Osteocyte (in vitro differentiated cells): ENCODE results near the gene MGLL. TPM values are rescaled to one million over a fixed set of nuclear protein-coding genes. Genes with fewer than 3 reads are reported as not detected.

ENCODE experiments used
- DNase-seq: peaks from one replicate; pipeline ENCODE4 v3.0.0; 2021; ENCODE audit warnings: mixed read lengths; ENCODE audit not compliant: unreplicated experiment; ENCODE audit errors: extremely low spot score
- H3K27ac Mint-ChIP-seq: one replicate; pipeline ENCODE4 v1.8.0; 2021; ENCODE audit warnings: mild to moderate bottlenecking, mixed read lengths; ENCODE audit not compliant: unreplicated experiment
- H3K27me3 Mint-ChIP-seq: one replicate; pipeline ENCODE4 v1.8.0; 2021; ENCODE audit warnings: mixed read lengths; ENCODE audit not compliant: unreplicated experiment
- H3K36me3 Mint-ChIP-seq: one replicate; pipeline ENCODE4 v1.8.0; 2021; ENCODE audit warnings: mixed read lengths; ENCODE audit not compliant: unreplicated experiment
- H3K4me1 Mint-ChIP-seq: one replicate; pipeline ENCODE4 v1.8.0; 2021; ENCODE audit warnings: mixed read lengths; ENCODE audit not compliant: unreplicated experiment
- H3K4me3 Mint-ChIP-seq: one replicate; pipeline ENCODE4 v1.8.0; 2021; ENCODE audit warnings: mild to moderate bottlenecking, moderate library complexity, mixed read lengths; ENCODE audit not compliant: unreplicated experiment
- H3K9me3 Mint-ChIP-seq: one replicate; pipeline ENCODE4 v1.8.0; 2021; ENCODE audit warnings: mixed read lengths; ENCODE audit not compliant: unreplicated experiment
- CTCF ChIP-seq: fragments of 200-600 bp; sonication (generic); IDR thresholded peaks from 2 replicates; pipeline ENCODE4 v1.5.0; 2021; ENCODE audit warnings: antibody characterized with exemption, mild to moderate bottlenecking, moderate library complexity
- total RNA-seq: library from RNA; stranded (reverse); gene quantifications from 2 replicates; pipeline ENCODE4 v1.2.1, GENCODE V29; 2021

MGLL gene
- total RNA-seq, 1 donor from 2014 or later = 112 TPM

- DNase-seq = no peak
- Mint-ChIP-seq H3K27me3 (no peaks in the 10 kb centered on the region), H3K4me3 (no peak overlapping the region), H3K9me3 (no peaks in the 10 kb centered on the region), H3K4me1 (peaks cover 35% of the 10 kb centered on the region), H3K36me3 (peaks cover 21% of the 10 kb centered on the region), H3K27ac (peak overlapping the region; percentile 25)
- no peak for TF ChIP-seq CTCF
Measured at GRCh38 chr3:127728417-127729015, 93.8 kb downstream of the MGLL start.

DNA sequence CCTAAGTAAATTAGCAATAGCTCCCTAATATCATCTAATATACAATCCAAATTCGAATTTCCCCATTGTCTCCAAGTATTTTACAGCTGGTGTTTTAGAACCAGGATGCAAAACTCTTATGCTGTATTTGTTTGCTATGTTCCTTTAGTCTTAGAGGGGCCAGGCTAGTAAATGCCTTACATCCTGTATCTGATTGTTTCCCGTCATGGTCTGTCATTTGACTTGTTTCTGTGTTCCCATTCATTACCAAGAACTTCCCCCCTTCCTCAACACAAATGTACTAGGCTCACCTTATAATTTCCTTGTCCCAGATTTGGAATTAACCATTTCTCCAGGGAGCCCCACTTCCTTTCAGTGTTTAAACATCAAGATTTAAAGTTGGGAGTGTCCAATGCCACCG is 95.4 kb downstream of the MGLL start:
- Mint-ChIP-seq H3K36me3 (peaks cover 18% of the 10 kb centered on the region), H3K27me3 (no peaks in the 10 kb centered on the region), H3K4me1 (peaks cover 34% of the 10 kb centered on the region), H3K4me3 (no peak overlapping the region), H3K9me3 (no peaks in the 10 kb centered on the region), H3K27ac (no peak overlapping the region)
- no peak for DNase-seq
- no peak for TF ChIP-seq CTCF

DNA sequence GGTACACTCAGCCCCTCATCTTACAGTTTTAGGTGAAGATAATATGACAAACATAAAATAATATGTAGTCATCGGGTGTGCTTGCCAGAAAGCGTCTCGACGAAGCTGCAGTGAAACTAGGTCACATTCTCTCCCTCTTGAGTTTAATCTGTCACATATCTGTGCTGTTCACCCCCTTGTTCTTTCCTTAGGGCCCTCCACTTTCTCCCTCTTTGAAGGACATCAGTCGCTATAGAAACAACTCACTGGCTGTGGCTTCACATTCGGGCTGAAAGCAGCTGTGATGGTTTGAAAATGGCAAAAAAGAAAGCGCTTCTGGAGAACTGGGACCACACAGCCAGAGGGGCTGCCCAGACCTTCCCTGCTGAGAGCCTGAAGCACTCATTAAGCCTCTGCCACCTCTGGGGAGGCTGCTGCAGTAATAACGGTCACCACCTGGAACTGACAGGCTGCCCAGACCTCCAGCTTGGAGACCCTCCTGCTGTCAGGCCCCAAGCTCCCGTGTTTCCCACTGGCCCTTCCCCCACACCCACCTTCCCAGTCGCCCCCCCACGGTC is 99.2 kb downstream of the MGLL start:
- Mint-ChIP-seq H3K9me3 (no peaks in the 10 kb centered on the region), H3K36me3 (peaks cover 29% of the 10 kb centered on the region), H3K27ac (peak overlapping the region; percentile 78), H3K4me3 (peak overlapping the region; percentile 6), H3K27me3 (no peaks in the 10 kb centered on the region), H3K4me1 (peaks cover 19% of the 10 kb centered on the region)
- no peak for DNase-seq
- no peak for TF ChIP-seq CTCF

DNA sequence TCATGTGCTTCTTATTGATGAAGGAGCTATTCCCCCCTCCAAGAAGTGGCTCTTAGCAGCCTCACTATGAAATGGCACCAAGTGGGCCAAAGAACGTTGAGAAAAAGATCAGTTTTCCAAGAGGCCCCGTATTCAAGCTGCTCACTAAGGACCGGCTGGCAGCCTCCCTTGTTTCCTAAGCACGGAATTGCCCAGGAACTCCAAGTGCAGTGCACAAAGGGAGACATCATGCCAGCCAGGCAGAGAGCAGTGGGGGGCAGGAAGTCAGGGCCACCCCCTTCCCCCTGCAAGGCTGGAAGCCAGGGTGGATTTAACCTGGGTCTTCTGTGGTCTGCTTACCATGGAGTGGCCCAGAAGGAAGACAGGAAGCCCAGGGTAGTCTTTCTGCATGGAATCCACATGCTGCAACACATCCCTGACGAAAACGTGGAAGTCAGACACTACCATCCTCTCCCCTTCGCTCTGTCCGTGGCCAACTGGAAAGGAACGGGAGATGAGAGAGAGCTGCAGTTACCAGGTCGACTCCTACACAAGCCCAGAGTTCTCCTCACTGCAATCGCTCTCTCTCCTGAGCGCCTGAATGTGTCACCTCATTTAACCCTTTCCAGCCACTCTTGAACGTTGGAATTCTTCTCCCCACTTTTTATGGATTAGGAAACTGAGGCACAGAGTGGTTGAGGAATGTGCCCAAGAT is 100.1 kb downstream of the MGLL start:
- no peak for DNase-seq
- Mint-ChIP-seq H3K4me1 (peaks cover 19% of the 10 kb centered on the region), H3K27me3 (no peaks in the 10 kb centered on the region), H3K4me3 (no peak overlapping the region), H3K9me3 (no peaks in the 10 kb centered on the region), H3K36me3 (peaks cover 29% of the 10 kb centered on the region), H3K27ac (peak overlapping the region; percentile 78)
- TF ChIP-seq CTCF = no peak
